ENCODE measurements around the gene P2RY6. TPM values are rescaled to one million over a fixed set of nuclear protein-coding genes. Genes with fewer than 3 reads are reported as not detected.

P2RY6 gene
- total and polyA plus RNA-seq, 10 of the 15 experiments (the other 5 are each of a cell fraction or from before 2014, with no cell fraction given) = 0.05 to 0.90 (median 0.22) TPM; not detected in 4

- TF ChIP-seq BHLHE40 (IDR thresholded peaks at IDR 0.05; ENCODE audit: borderline replicate concordance in 1 of 2, low read depth in 2 of 2, low read length in 1 of 2) (no peak), RAD51 (IDR thresholded peaks at IDR 0.05) (no peak), ZNF592 (IDR thresholded peaks at IDR 0.05) (no peak)
Observed at GRCh38 chr11:73266646-73267020, 5.5 kb upstream of the P2RY6 start (continued).

GRCh38 chr11:73267122-73267846 is 4.9 kb upstream of the P2RY6 start:
- TF ChIP-seq MYB (IDR thresholded peaks at IDR 0.05; ENCODE audit: borderline replicate concordance, low read depth, low read length) = no peak
- TF ChIP-seq FOXK2 (IDR thresholded peaks at IDR 0.05) = no peak
- no peak for TF ChIP-seq KDM1A (IDR thresholded peaks at IDR 0.05; ENCODE audit: borderline replicate concordance)
- no peak for TF ChIP-seq POU2F2 (IDR thresholded peaks at IDR 0.05; ENCODE audit: borderline replicate concordance, low read depth, low read length)
- no peak for TF ChIP-seq BACH1 (IDR thresholded peaks at IDR 0.05; ENCODE audit: borderline replicate concordance)
- no peak for TF ChIP-seq MEF2A (IDR thresholded peaks at IDR 0.05; ENCODE audit: insufficient read depth, low read depth, low read length)
- no peak for TF ChIP-seq SREBF1 (IDR thresholded peaks at IDR 0.05; ENCODE audit: low read length)
- TF ChIP-seq SMC3 (IDR thresholded peaks at IDR 0.05; ENCODE audit: borderline replicate concordance, low read length) = no peak
- TF ChIP-seq TCF12 (IDR thresholded peaks at IDR 0.05; ENCODE audit: low read depth, low read length) = no peak
- no peak for TF ChIP-seq FOS (IDR thresholded peaks at IDR 0.05; ENCODE audit: borderline replicate concordance, extremely low read depth, insufficient read length)
- TF ChIP-seq WRNIP1 (IDR thresholded peaks at IDR 0.05; ENCODE audit: borderline replicate concordance, low read depth, low read length) = no peak
- TF ChIP-seq NR2F1 (conservative IDR thresholded peaks at IDR 0.05) = no peak
- no peak for TF ChIP-seq NFYB (IDR thresholded peaks at IDR 0.05; ENCODE audit: insufficient read depth, low read depth, low read length)
- no peak for TF ChIP-seq BRCA1 (IDR thresholded peaks at IDR 0.05; ENCODE audit: low read depth, low read length)
- no peak for TF ChIP-seq HDAC2 (IDR thresholded peaks at IDR 0.05)
- TF ChIP-seq POLR2A (IDR thresholded peaks at IDR 0.05; ENCODE audit: low read depth, low read length) = no peak
- no peak for TF ChIP-seq NFXL1 (IDR thresholded peaks at IDR 0.05; ENCODE audit: borderline replicate concordance)
- no peak for TF ChIP-seq GATAD2B (conservative IDR thresholded peaks at IDR 0.05; ENCODE audit: low read depth)
- Histone ChIP-seq H3K79me2 (ENCODE audit: control insufficient read depth, insufficient read depth, low read length) (no peaks in the 10 kb centered on the region), H3K27ac (ENCODE audit: control insufficient read depth, insufficient read depth) (no peak overlapping the region), H3K4me3 (no peak overlapping the region), H3K9me3 (replicated peaks; ENCODE audit: control insufficient read depth, insufficient read depth, low read length) (no peaks in the 10 kb centered on the region), H3K4me1 (ENCODE audit: control insufficient read depth, insufficient read depth, low read length) (peaks cover 30% of the 10 kb centered on the region), H3K27me3 (replicated peaks in 1 of 2; ENCODE audit: control insufficient read depth in 2 of 2, insufficient read depth in 2 of 2, low read length in 1 of 2) (peaks cover 0 to 2% of the 10 kb centered on the region in 2 experiments; a peak in 2 of 4 replicates), H4K20me1 (ENCODE audit: control insufficient read depth, insufficient read depth) (no peaks in the 10 kb centered on the region), H3K36me3 (ENCODE audit: control insufficient read depth in 2 of 2, insufficient read depth in 2 of 2, low read length in 1 of 2) (no peaks in the 10 kb centered on the region), H2AFZ (ENCODE audit: control insufficient read depth, low read depth, low read length) (no peak overlapping the region), H3K4me2 (ENCODE audit: control insufficient read depth, insufficient read depth) (no peak overlapping the region), H3K9ac (ENCODE audit: control insufficient read depth, insufficient read depth, low read length) (no peak overlapping the region)
- POLR2A ChIA-PET = no interaction called here
- no peak for FAIRE-seq
- no TSS peak for BruUV-seq (replicated peaks)
- SMC1A ChIA-PET (ENCODE audit: uncharacterized antibody, unreplicated experiment) = interaction anchor here (1.3 to 1.6 kb wide), 2 partner anchors 16 to 21 kb away, joined by 3 read pairs; no protein-coding TSS in a partner anchor
- CTCF ChIA-PET = interaction anchor here (0.6 to 2.0 kb wide), 5 partner anchors 8 to 87 kb away, joined by 3 to 7 read pairs (median 4); no protein-coding TSS in a partner anchor
- RAD21 ChIA-PET (ENCODE audit: unreplicated experiment) = interaction anchor here (1.2 kb wide), 1 partner anchor 22 kb away, joined by 4 read pairs; no protein-coding TSS in a partner anchor
- 13% methylated on average over 3 of the region's 3 CpGs for WGBS (ENCODE audit: insufficient coverage, insufficient replicate concordance, low lambda C conversion rate, missing lambda C conversion rate)
- DNase-seq (ENCODE audit: low read depth, low spot score) = no peak
- in situ Hi-C loops (cut with MboI) (no loop called here), intact Hi-C loops (cut with micrococcal nuclease; ENCODE audit: unreplicated experiment) (no loop called here)
- no peak for ATAC-seq
